ENCODE measurements around the gene C1orf232. TPM values are rescaled to one million over a fixed set of nuclear protein-coding genes. Genes with fewer than 3 reads are reported as not detected.

Gene C1orf232
- not detected for total RNA-seq

- Histone ChIP-seq H3K4me3 (ENCODE audit: low read length) (peak within 1 kb of the TSS; percentile 69), H3K9me3 (ENCODE audit: low read depth, low read length) (no peaks in the 10 kb centered on the region), H3K27me3 (ENCODE audit: insufficient read depth, low read length) (peaks cover 4% of the 10 kb centered on the region), H3K4me1 (ENCODE audit: insufficient read depth, low read length) (peaks cover 26% of the 10 kb centered on the region)
Measured at GRCh38 chr1:26168410-26169197, at the start of gene C1orf232. Gene C1orf232 (minus strand): TSS chr1:26168963. CDS start chr1:26168499, 464 bp downstream.

GRCh38 chr1:26215246-26215645 is 46.5 kb upstream of the C1orf232 start:
- no peaks in the 10 kb centered on the region for H3K27me3 ChIP-seq (ENCODE audit: insufficient read depth, low read length)
- H3K4me1 ChIP-seq (ENCODE audit: insufficient read depth, low read length): no peaks in the 10 kb centered on the region
- no peaks in the 10 kb centered on the region for H3K9me3 ChIP-seq (ENCODE audit: low read depth, low read length)
- H3K4me3 ChIP-seq (ENCODE audit: low read length): no peak overlapping the region

- Histone ChIP-seq H3K9me3 (ENCODE audit: low read depth, low read length) (no peaks in the 10 kb centered on the region), H3K4me3 (ENCODE audit: low read length) (no peak overlapping the region), H3K4me1 (ENCODE audit: insufficient read depth, low read length) (no peaks in the 10 kb centered on the region), H3K27me3 (ENCODE audit: insufficient read depth, low read length) (no peaks in the 10 kb centered on the region)
Measured at GRCh38 chr1:26213335-26213905, 44.7 kb upstream of the C1orf232 start.

- no peak overlapping the region for H3K4me3 ChIP-seq (ENCODE audit: low read length)
Measured at GRCh38 chr1:26212726-26213125, 44.0 kb upstream of the C1orf232 start.

GRCh38 chr1:26210147-26210870 is 41.5 kb upstream of the C1orf232 start:
- Histone ChIP-seq H3K4me1 (ENCODE audit: insufficient read depth, low read length) (no peaks in the 10 kb centered on the region), H3K27me3 (ENCODE audit: insufficient read depth, low read length) (no peaks in the 10 kb centered on the region), H3K9me3 (ENCODE audit: low read depth, low read length) (no peaks in the 10 kb centered on the region), H3K4me3 (ENCODE audit: low read length) (no peak overlapping the region)

More at GRCh38 chr1:26212726-26213125, 44.0 kb upstream of the C1orf232 start:
- Histone ChIP-seq H3K27me3 (ENCODE audit: insufficient read depth, low read length) (no peaks in the 10 kb centered on the region), H3K9me3 (ENCODE audit: low read depth, low read length) (no peaks in the 10 kb centered on the region), H3K4me1 (ENCODE audit: insufficient read depth, low read length) (no peaks in the 10 kb centered on the region)

- H3K9me3 ChIP-seq (ENCODE audit: low read depth, low read length): no peaks in the 10 kb centered on the region
- no peak overlapping the region for H3K4me3 ChIP-seq (ENCODE audit: low read length)
- H3K27me3 ChIP-seq (ENCODE audit: insufficient read depth, low read length): no peaks in the 10 kb centered on the region
- H3K4me1 ChIP-seq (ENCODE audit: insufficient read depth, low read length): peaks cover 12% of the 10 kb centered on the region
Measured at GRCh38 chr1:26203642-26204318, 35.0 kb upstream of the C1orf232 start.

- Histone ChIP-seq H3K27me3 (ENCODE audit: insufficient read depth, low read length) (no peaks in the 10 kb centered on the region), H3K4me3 (ENCODE audit: low read length) (no peak overlapping the region), H3K9me3 (ENCODE audit: low read depth, low read length) (no peaks in the 10 kb centered on the region), H3K4me1 (ENCODE audit: insufficient read depth, low read length) (peaks cover 12% of the 10 kb centered on the region)
Measured at GRCh38 chr1:26200413-26200812, 31.6 kb upstream of the C1orf232 start.

- no peaks in the 10 kb centered on the region for H3K27me3 ChIP-seq (ENCODE audit: insufficient read depth, low read length)
Measured at GRCh38 chr1:26197813-26198212, 29.1 kb upstream of the C1orf232 start.

GRCh38 chr1:26197301-26197700 is 28.5 kb upstream of the C1orf232 start:
- no peaks in the 10 kb centered on the region for H3K27me3 ChIP-seq (ENCODE audit: insufficient read depth, low read length)
- no peaks in the 10 kb centered on the region for H3K9me3 ChIP-seq (ENCODE audit: low read depth, low read length)
- H3K4me3 ChIP-seq (ENCODE audit: low read length): no peak overlapping the region
- peaks cover 7% of the 10 kb centered on the region for H3K4me1 ChIP-seq (ENCODE audit: insufficient read depth, low read length)

More at GRCh38 chr1:26197813-26198212, 29.1 kb upstream of the C1orf232 start:
- Histone ChIP-seq H3K9me3 (ENCODE audit: low read depth, low read length) (no peaks in the 10 kb centered on the region), H3K4me1 (ENCODE audit: insufficient read depth, low read length) (peaks cover 12% of the 10 kb centered on the region), H3K4me3 (ENCODE audit: low read length) (no peak overlapping the region)

GRCh38 chr1:26195805-26196204 is 27.0 kb upstream of the C1orf232 start:
- H3K9me3 ChIP-seq (ENCODE audit: low read depth, low read length): no peaks in the 10 kb centered on the region
- no peaks in the 10 kb centered on the region for H3K4me1 ChIP-seq (ENCODE audit: insufficient read depth, low read length)
- H3K27me3 ChIP-seq (ENCODE audit: insufficient read depth, low read length): no peaks in the 10 kb centered on the region
- H3K4me3 ChIP-seq (ENCODE audit: low read length): no peak overlapping the region

GRCh38 chr1:26191739-26192138 is 23.0 kb upstream of the C1orf232 start:
- H3K4me3 ChIP-seq (ENCODE audit: low read length): no peak overlapping the region
- H3K9me3 ChIP-seq (ENCODE audit: low read depth, low read length): no peaks in the 10 kb centered on the region
- H3K27me3 ChIP-seq (ENCODE audit: insufficient read depth, low read length): no peaks in the 10 kb centered on the region
- no peaks in the 10 kb centered on the region for H3K4me1 ChIP-seq (ENCODE audit: insufficient read depth, low read length)

GRCh38 chr1:26190373-26190987 is 21.7 kb upstream of the C1orf232 start, which contains the start of gene CATSPER4:
Gene CATSPER4 (plus strand): TSS chr1:26190602. CDS start chr1:26190628, 26 bp downstream.
- H3K27me3 ChIP-seq (ENCODE audit: insufficient read depth, low read length): no peaks in the 10 kb centered on the region

GRCh38 chr1:26189751-26190275 is 21.1 kb upstream of the C1orf232 start:
- no peaks in the 10 kb centered on the region for H3K27me3 ChIP-seq (ENCODE audit: insufficient read depth, low read length)
- H3K4me1 ChIP-seq (ENCODE audit: insufficient read depth, low read length): no peaks in the 10 kb centered on the region
- no peak overlapping the region for H3K4me3 ChIP-seq (ENCODE audit: low read length)
- H3K9me3 ChIP-seq (ENCODE audit: low read depth, low read length): no peaks in the 10 kb centered on the region

More at GRCh38 chr1:26190373-26190987, 21.7 kb upstream of the C1orf232 start, which contains the start of gene CATSPER4:
- Histone ChIP-seq H3K4me1 (ENCODE audit: insufficient read depth, low read length) (no peaks in the 10 kb centered on the region), H3K9me3 (ENCODE audit: low read depth, low read length) (no peaks in the 10 kb centered on the region), H3K4me3 (ENCODE audit: low read length) (no peak within 1 kb of the TSS)

- H3K27me3 ChIP-seq (ENCODE audit: insufficient read depth, low read length): no peaks in the 10 kb centered on the region
- no peaks in the 10 kb centered on the region for H3K9me3 ChIP-seq (ENCODE audit: low read depth, low read length)
- H3K4me1 ChIP-seq (ENCODE audit: insufficient read depth, low read length): no peaks in the 10 kb centered on the region
- H3K4me3 ChIP-seq (ENCODE audit: low read length): no peak overlapping the region
Measured at GRCh38 chr1:26189331-26189730, 20.6 kb upstream of the C1orf232 start.
